NCI-H146 (cell line): ENCODE measurements around the gene CCL8.

Experiments used
- DNase-seq: peaks from one replicate; lab custom pipeline; 2025; lab: John Stamatoyannopoulos, UW

The CCL8 gene

DNA sequence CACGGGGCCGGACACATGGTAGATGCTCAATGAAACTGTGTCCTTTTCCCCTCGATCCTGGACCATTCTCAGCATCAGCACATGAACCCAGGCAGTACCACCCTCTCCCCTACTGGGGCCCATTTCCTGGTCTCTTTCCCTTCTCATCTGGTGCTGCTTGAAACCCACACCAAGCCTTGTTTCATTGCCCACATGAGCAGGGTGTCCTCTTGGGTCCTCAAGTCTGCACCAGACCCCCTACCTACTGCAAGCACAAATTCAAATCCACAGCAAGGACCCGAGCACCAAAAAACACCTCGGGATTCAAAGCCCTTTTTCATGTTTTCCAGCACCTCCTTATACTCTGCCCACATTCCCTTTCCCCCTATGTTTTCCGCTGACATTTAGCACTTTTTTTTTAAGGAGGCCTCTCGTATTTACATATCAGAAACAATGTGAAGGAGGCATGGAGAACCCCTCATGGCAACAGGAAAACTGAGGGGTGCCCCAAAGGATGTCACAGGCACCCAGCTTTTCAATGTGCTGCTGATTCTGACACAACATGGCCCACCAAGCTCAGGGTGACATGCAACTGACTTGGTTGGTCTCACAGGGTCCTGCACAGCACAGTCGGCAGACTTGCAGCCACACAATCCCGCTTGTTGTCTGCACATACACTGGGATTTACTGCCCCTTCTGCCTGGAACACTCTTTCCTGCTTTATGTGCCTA is 48.4 kb downstream of the CCL8 start:
- no peak for DNase-seq

GRCh38 chr17:34368196-34368945 is 49.1 kb downstream of the CCL8 start:
- no peak for DNase-seq

GRCh38 chr17:34368946-34369500 is 49.8 kb downstream of the CCL8 start:
- DNase-seq: no peak

- no peak for DNase-seq
These were observed 50.3 kb downstream of the CCL8 start for GRCh38 chr17:34369571-34369970.

DNA sequence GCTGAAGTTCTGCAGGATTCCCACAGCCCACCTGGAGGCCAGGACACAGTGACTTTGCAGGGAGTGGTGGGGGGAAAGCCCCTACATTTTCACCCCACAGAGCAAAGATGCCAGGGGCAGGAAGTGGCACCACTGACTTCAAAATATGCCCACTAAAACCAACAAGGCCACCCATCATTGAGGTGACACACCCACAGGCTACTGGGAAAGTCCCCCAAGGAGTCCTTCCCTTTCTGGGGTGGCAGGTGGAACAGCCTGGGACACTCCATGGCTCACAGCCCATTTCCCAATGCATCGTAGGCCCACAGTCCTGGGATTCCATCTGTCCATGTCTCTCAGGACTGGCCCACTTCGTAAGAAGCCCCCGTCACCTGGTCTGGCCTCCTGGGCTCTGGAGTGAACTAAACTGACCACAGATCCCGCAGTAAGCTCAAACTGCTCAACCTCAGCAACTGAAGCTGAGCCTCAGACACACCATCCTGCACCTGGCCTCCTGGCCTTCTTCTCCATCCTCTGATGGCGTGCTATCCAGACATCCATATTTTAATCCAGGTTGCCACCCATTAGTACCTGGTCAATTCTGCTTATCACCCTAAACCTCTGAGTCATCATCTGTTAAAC is 51.3 kb downstream of the CCL8 start:
- DNase-seq: no peak

GRCh38 chr17:34370997-34371395 is 51.8 kb downstream of the CCL8 start:
- no peak for DNase-seq
